ENCODE data around the gene VPS8. TPM values are rescaled to one million over a fixed set of nuclear protein-coding genes. Genes with fewer than 3 reads are reported as not detected.

The VPS8 gene
- total RNA-seq, 1 experiment from 2014 or later: 37.6 TPM

DNA sequence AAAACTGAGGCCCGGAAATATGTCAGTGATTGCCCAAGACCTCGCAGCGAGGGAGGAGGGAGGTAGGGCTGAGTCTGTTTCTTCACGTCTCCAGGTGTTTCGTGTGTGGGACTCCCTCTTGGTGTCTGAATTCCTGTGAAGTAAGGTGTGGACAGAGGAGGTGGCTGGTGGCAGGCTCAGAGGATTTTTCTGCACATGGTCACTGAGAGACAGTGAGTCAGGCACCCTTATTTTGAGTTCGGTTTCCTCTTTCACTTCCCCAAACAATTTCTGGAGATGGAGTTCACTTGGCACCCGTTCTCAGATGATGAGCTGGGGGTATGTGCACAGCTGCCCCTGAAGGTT, 46.3 kb upstream of the VPS8 start:
- BruUV-seq (replicated peaks): no TSS peak
- no peaks in the 10 kb centered on the region for H4K20me1 ChIP-seq (ENCODE audit: insufficient read depth)
- no peak overlapping the region for H3K9ac ChIP-seq (ENCODE audit: low read length)
- RAD21 ChIA-PET (ENCODE audit: low non-redundant PET in 1 of 2, low total read pairs in 2 of 2, uncharacterized antibody in 2 of 2, unreplicated experiment in 2 of 2): no interaction called here
- H3K79me2 ChIP-seq (ENCODE audit: insufficient read depth, low read length): no peaks in the 10 kb centered on the region
- no peaks in the 10 kb centered on the region for H3K9me2 ChIP-seq (ENCODE audit: insufficient read depth)
- intact Hi-C loops (cut with micrococcal nuclease): no loop called here
- H3K4me2 ChIP-seq (ENCODE audit: low read length): no peak overlapping the region
- peaks cover 0 to 21% of the 10 kb centered on the region in 2 experiments; a peak in 1 of 4 replicates for H3K4me1 ChIP-seq (ENCODE audit: control insufficient read depth in 1 of 2, insufficient read depth in 2 of 2, low read length in 2 of 2)
- no peak for TF ChIP-seq YY1 (IDR thresholded peaks at IDR 0.05; ENCODE audit: extremely low read depth, insufficient replicate concordance, low read depth, low read length)
- no peak for TF ChIP-seq SIN3A (IDR thresholded peaks at IDR 0.05; ENCODE audit: low read depth)
- TF ChIP-seq SP1 (IDR thresholded peaks at IDR 0.05; ENCODE audit: low read depth): no peak
- no peak for TF ChIP-seq RAD21 (IDR thresholded peaks at IDR 0.05; ENCODE audit: low read depth)
- TF ChIP-seq ZFX (IDR thresholded peaks at IDR 0.05): no peak
- no peak for TF ChIP-seq POLR2A (IDR thresholded peaks at IDR 0.05; ENCODE audit: borderline replicate concordance, extremely low read depth, insufficient read depth, insufficient read length)
- no peak for TF ChIP-seq CBX3 (IDR thresholded peaks at IDR 0.05; ENCODE audit: low read depth)
- no peak for TF ChIP-seq JUND (IDR thresholded peaks at IDR 0.05)
- TF ChIP-seq, protein P1, sequence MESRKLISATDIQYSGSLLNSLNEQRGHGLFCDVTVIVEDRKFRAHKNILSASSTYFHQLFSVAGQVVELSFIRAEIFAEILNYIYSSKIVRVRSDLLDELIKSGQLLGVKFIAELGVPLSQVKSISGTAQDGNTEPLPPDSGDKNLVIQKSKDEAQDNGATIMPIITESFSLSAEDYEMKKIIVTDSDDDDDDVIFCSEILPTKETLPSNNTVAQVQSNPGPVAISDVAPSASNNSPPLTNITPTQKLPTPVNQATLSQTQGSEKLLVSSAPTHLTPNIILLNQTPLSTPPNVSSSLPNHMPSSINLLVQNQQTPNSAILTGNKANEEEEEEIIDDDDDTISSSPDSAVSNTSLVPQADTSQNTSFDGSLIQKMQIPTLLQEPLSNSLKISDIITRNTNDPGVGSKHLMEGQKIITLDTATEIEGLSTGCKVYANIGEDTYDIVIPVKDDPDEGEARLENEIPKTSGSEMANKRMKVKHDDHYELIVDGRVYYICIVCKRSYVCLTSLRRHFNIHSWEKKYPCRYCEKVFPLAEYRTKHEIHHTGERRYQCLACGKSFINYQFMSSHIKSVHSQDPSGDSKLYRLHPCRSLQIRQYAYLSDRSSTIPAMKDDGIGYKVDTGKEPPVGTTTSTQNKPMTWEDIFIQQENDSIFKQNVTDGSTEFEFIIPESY (IDR thresholded peaks at IDR 0.05; ENCODE audit: extremely low read depth, insufficient replicate concordance, low read length): no peak
- TF ChIP-seq, protein P2, sequence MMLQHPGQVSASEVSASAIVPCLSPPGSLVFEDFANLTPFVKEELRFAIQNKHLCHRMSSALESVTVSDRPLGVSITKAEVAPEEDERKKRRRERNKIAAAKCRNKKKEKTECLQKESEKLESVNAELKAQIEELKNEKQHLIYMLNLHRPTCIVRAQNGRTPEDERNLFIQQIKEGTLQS (IDR thresholded peaks at IDR 0.05): no peak
- no peak for TF ChIP-seq CEBPB (IDR thresholded peaks at IDR 0.05; ENCODE audit: low read depth)
- TF ChIP-seq FOSL1 (IDR thresholded peaks at IDR 0.05; ENCODE audit: low read depth): no peak
- TF ChIP-seq SRF (IDR thresholded peaks at IDR 0.05; ENCODE audit: low read depth): no peak
- TF ChIP-seq, protein P3, sequence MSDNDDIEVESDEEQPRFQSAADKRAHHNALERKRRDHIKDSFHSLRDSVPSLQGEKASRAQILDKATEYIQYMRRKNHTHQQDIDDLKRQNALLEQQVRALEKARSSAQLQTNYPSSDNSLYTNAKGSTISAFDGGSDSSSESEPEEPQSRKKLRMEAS (IDR thresholded peaks at IDR 0.05): no peak
- TF ChIP-seq POLR2AphosphoS5 (IDR thresholded peaks at IDR 0.05; ENCODE audit: low read depth, low read length): no peak
- no peak overlapping the region for H3K4me3 ChIP-seq (replicated peaks in 1 of 2; ENCODE audit: low read depth in 1 of 2, low read length in 2 of 2)
- CTCF ChIA-PET: interaction anchor here (0.5 kb wide), 1 partner anchor 532 kb away, joined by 4 read pairs; no protein-coding TSS in a partner anchor
- H3K27ac ChIP-seq (ENCODE audit: low read depth, low read length): no peak overlapping the region
- H3K36me3 ChIP-seq (ENCODE audit: control insufficient read depth in 1 of 2, insufficient read depth in 2 of 2, low read length in 2 of 2): no peaks in the 10 kb centered on the region
- ATAC-seq: no peak
- POLR2A ChIA-PET: no interaction called here
- no peaks in the 10 kb centered on the region for H3K9me3 ChIP-seq (ENCODE audit: control insufficient read depth in 1 of 2, insufficient read depth in 1 of 2, low read depth in 1 of 2, low read length in 2 of 2)
- no peak for DNase-seq (ENCODE audit: low read depth, low spot score)
- H3K27me3 ChIP-seq (ENCODE audit: insufficient read depth, low read length): no peaks in the 10 kb centered on the region
- H2AFZ ChIP-seq (ENCODE audit: low read depth, low read length, poor library complexity, severe bottlenecking): no peak overlapping the region

All from HCT116 (cell line).